ENCODE results near the gene C10orf67. TPM values are rescaled to one million over a fixed set of nuclear protein-coding genes. Genes with fewer than 3 reads are reported as not detected.

Gene C10orf67
- total and polyA plus RNA-seq, 9 of the 15 experiments (the other 6 are each of a cell fraction or from before 2014, with no cell fraction given): not detected

DNA sequence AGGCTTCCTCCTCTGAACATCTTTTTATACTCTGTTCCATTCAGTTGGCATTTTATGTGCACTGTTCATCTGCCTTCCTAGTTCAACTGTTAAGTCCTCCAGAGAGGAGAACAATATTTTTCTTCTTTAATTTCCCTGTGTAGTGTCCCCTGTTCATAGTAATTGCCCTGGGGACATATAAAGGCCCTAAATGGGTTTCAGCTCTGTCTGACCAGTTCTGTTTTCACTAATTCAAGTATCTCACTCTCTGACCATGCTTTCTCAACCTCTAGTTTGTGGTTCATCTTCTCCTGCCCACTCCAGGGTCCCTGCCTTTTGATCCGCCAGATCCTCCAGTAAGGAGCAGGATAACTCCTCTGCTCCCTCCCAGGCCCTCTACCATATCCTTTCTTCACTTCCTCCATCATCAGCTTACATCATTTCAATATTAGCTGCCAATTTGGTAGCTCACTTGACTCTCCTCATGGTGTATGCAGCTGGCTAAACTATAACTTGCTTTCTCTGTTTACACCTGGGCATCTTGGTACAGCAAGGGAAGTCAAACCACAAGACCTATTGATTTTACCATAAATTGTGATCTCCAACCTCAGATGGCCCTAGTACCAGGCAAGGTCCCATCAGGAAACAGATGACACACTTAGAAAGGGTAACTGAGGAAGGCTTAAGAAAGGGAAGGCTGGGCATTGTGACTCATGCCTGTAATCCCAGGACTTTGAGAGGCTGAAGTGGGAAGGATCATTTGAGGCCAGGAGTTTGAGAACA lies 17.7 kb upstream of the C10orf67 start (continued):
- no peak for TF ChIP-seq TRIM28 (IDR thresholded peaks at IDR 0.05)
- TF ChIP-seq, protein P1, sequence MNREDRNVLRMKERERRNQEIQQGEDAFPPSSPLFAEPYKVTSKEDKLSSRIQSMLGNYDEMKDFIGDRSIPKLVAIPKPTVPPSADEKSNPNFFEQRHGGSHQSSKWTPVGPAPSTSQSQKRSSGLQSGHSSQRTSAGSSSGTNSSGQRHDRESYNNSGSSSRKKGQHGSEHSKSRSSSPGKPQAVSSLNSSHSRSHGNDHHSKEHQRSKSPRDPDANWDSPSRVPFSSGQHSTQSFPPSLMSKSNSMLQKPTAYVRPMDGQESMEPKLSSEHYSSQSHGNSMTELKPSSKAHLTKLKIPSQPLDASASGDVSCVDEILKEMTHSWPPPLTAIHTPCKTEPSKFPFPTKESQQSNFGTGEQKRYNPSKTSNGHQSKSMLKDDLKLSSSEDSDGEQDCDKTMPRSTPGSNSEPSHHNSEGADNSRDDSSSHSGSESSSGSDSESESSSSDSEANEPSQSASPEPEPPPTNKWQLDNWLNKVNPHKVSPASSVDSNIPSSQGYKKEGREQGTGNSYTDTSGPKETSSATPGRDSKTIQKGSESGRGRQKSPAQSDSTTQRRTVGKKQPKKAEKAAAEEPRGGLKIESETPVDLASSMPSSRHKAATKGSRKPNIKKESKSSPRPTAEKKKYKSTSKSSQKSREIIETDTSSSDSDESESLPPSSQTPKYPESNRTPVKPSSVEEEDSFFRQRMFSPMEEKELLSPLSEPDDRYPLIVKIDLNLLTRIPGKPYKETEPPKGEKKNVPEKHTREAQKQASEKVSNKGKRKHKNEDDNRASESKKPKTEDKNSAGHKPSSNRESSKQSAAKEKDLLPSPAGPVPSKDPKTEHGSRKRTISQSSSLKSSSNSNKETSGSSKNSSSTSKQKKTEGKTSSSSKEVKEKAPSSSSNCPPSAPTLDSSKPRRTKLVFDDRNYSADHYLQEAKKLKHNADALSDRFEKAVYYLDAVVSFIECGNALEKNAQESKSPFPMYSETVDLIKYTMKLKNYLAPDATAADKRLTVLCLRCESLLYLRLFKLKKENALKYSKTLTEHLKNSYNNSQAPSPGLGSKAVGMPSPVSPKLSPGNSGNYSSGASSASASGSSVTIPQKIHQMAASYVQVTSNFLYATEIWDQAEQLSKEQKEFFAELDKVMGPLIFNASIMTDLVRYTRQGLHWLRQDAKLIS (CRISPR knock-in tag; IDR thresholded peaks at IDR 0.05): no peak
- TF ChIP-seq ZNF197 (CRISPR knock-in tag; IDR thresholded peaks at IDR 0.05; ENCODE audit: low read depth): no peak
- TF ChIP-seq, protein P2, sequence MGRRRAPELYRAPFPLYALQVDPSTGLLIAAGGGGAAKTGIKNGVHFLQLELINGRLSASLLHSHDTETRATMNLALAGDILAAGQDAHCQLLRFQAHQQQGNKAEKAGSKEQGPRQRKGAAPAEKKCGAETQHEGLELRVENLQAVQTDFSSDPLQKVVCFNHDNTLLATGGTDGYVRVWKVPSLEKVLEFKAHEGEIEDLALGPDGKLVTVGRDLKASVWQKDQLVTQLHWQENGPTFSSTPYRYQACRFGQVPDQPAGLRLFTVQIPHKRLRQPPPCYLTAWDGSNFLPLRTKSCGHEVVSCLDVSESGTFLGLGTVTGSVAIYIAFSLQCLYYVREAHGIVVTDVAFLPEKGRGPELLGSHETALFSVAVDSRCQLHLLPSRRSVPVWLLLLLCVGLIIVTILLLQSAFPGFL (CRISPR knock-in tag; IDR thresholded peaks at IDR 0.05): no peak
- TF ChIP-seq, protein P3, sequence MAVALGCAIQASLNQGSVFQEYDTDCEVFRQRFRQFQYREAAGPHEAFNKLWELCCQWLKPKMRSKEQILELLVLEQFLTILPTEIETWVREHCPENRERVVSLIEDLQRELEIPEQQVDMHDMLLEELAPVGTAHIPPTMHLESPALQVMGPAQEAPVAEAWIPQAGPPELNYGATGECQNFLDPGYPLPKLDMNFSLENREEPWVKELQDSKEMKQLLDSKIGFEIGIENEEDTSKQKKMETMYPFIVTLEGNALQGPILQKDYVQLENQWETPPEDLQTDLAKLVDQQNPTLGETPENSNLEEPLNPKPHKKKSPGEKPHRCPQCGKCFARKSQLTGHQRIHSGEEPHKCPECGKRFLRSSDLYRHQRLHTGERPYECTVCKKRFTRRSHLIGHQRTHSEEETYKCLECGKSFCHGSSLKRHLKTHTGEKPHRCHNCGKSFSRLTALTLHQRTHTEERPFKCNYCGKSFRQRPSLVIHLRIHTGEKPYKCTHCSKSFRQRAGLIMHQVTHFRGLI (CRISPR knock-in tag; IDR thresholded peaks at IDR 0.05): no peak
- TF ChIP-seq SRF (CRISPR knock-in tag; IDR thresholded peaks at IDR 0.05): no peak
- TF ChIP-seq ZNF77 (CRISPR knock-in tag; IDR thresholded peaks at IDR 0.05): no peak
- TF ChIP-seq, protein P4, sequence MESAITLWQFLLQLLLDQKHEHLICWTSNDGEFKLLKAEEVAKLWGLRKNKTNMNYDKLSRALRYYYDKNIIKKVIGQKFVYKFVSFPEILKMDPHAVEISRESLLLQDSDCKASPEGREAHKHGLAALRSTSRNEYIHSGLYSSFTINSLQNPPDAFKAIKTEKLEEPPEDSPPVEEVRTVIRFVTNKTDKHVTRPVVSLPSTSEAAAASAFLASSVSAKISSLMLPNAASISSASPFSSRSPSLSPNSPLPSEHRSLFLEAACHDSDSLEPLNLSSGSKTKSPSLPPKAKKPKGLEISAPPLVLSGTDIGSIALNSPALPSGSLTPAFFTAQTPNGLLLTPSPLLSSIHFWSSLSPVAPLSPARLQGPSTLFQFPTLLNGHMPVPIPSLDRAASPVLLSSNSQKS (CRISPR knock-in tag; IDR thresholded peaks at IDR 0.05): no peak

Measured in K562 (cell line).